K562 (cell line): ENCODE results near the gene LRRC47. TPM values are rescaled to one million over a fixed set of nuclear protein-coding genes. Genes with fewer than 3 reads are reported as not detected.

Experiments used
- ATF1 ChIP-seq, 2 experiments: fragments of 450-650 bp in 1 of 2; IDR thresholded peaks; 2 replicates each; pipeline ENCODE4 v1.6.1; 2016; ENCODE audit warnings: missing compliant biosample characterization in 1 of 2, missing genetic modification characterization in 1 of 2
- C11orf30 ChIP-seq: fragments of 450-650 bp; IDR thresholded peaks from 2 replicates; pipeline ENCODE4 v1.6.1; 2016; ENCODE audit warnings: low read depth, mild to moderate bottlenecking
- CCNT2 ChIP-seq: IDR thresholded peaks from 2 replicates; pipeline ENCODE4 v1.6.1; 2011; ENCODE audit warnings: borderline replicate concordance, low read depth, mild to moderate bottlenecking, moderate library complexity, mixed read lengths, low read length; ENCODE audit not compliant: insufficient read length; ENCODE audit errors: extremely low read depth
- CEBPB ChIP-seq: fragments of 450-650 bp; IDR thresholded peaks from 2 replicates; pipeline ENCODE4 v1.6.1; 2016; ENCODE audit warnings: missing genetic modification characterization, missing compliant biosample characterization
- CREB1 ChIP-seq, 2 experiments: sonication (generic) in 1 of 2; formaldehyde crosslinking in 1 of 2; IDR thresholded peaks; 2 replicates each; pipeline versions ENCODE4 v1.6.1 to v1.8.0; 2012 to 2022; ENCODE audit warnings: inconsistent platforms in 1 of 2, mild to moderate bottlenecking in 1 of 2, missing genetic modification reagents in 1 of 2, moderate library complexity in 1 of 2
- CTBP1 ChIP-seq: fragments of 450-650 bp; IDR thresholded peaks from 2 replicates; pipeline ENCODE4 v1.6.1; 2016; ENCODE audit warnings: borderline replicate concordance
- CTCF ChIP-seq, 3 experiments: IDR thresholded peaks in 2 of 3; conservative IDR thresholded peaks in 1 of 3; 2 replicates each; pipeline ENCODE4 v1.5.1; 2011 to 2012; ENCODE audit warnings: low read length in 3 of 3, mild to moderate bottlenecking in 3 of 3, control low read depth in 2 of 3, improper control_type of control experiment in 1 of 3, inconsistent platforms in 1 of 3, low read depth in 1 of 3, mixed read lengths in 1 of 3, moderate library complexity in 1 of 3; ENCODE audit not compliant: insufficient read depth in 2 of 3
- ELF1 ChIP-seq: fragments of 200-800 bp; sonication (Bioruptor generic); IDR thresholded peaks from 2 replicates; pipeline ENCODE4 v1.6.1; 2016; ENCODE audit warnings: missing genetic modification characterization, missing compliant biosample characterization
- ETV1 ChIP-seq: fragments of 450-650 bp; conservative IDR thresholded peaks from 2 replicates; pipeline ENCODE4 v1.6.1; 2016; ENCODE audit warnings: missing genetic modification characterization, control low read depth, low read depth, missing compliant biosample characterization
- FOXP1 ChIP-seq: sonication (generic); formaldehyde crosslinking; IDR thresholded peaks from 2 replicates; pipeline ENCODE4 v1.8.0; 2022; ENCODE audit warnings: mild to moderate bottlenecking, missing genetic modification reagents
- GATAD2A ChIP-seq: fragments of 450-650 bp; IDR thresholded peaks from 2 replicates; pipeline ENCODE4 v1.6.1; 2017
- MCM2 ChIP-seq: fragments of 450-650 bp; IDR thresholded peaks from 2 replicates; pipeline ENCODE4 v1.6.1; 2017; ENCODE audit warnings: low read depth, mild to moderate bottlenecking
- MEIS2 ChIP-seq: fragments of 450-650 bp; IDR thresholded peaks from 2 replicates; pipeline ENCODE4 v1.6.1; 2014; ENCODE audit warnings: mild to moderate bottlenecking; ENCODE audit not compliant: partially characterized antibody
- MTA1 ChIP-seq: fragments of 450-650 bp; IDR thresholded peaks from 2 replicates; pipeline ENCODE4 v1.6.1; 2017; ENCODE audit warnings: borderline replicate concordance
- RB1 ChIP-seq: fragments of 450-650 bp; IDR thresholded peaks from 2 replicates; pipeline ENCODE4 v1.6.1; 2017; ENCODE audit warnings: low read depth, mild to moderate bottlenecking
- RBM15 ChIP-seq: fragments of 200-400 bp; formaldehyde crosslinking; IDR thresholded peaks from 2 replicates; pipeline ENCODE4 v1.6.1; 2018; ENCODE audit warnings: mild to moderate bottlenecking, low read length, moderate library complexity; ENCODE audit not compliant: insufficient read depth
- SUPT5H ChIP-seq: fragments of 450-650 bp; IDR thresholded peaks from 2 replicates; pipeline ENCODE4 v1.6.1; 2016
- TFAM ChIP-seq: fragments of 250-450 bp; sonication (Bioruptor Pico); conservative IDR thresholded peaks from 2 replicates; pipeline ENCODE4 v1.5.0; 2021; ENCODE audit warnings: mild to moderate bottlenecking, moderate library complexity
- USF2 ChIP-seq: sonication (generic); formaldehyde crosslinking; IDR thresholded peaks from 2 replicates; pipeline ENCODE4 v1.5.0; 2020; ENCODE audit warnings: missing genetic modification reagents
- XRCC3 ChIP-seq: fragments of 450-650 bp; IDR thresholded peaks from 2 replicates; pipeline ENCODE4 v1.6.1; 2017; ENCODE audit warnings: mild to moderate bottlenecking, moderate library complexity
- ZBTB7A ChIP-seq: IDR thresholded peaks from 2 replicates; pipeline ENCODE4 v1.6.1; 2011; ENCODE audit warnings: low read depth, mild to moderate bottlenecking, low read length, moderate library complexity, borderline replicate concordance; ENCODE audit not compliant: control insufficient read depth
- ZNF445 ChIP-seq: fragments of 250-450 bp; sonication (Bioruptor Pico); IDR thresholded peaks from 2 replicates; pipeline ENCODE4 v1.4.0; 2020; ENCODE audit warnings: low read depth, mild to moderate bottlenecking, moderate library complexity
- ZNF717 ChIP-seq: fragments of 250-450 bp; sonication (Bioruptor Pico); IDR thresholded peaks from 2 replicates; pipeline ENCODE4 v1.5.0; 2021
- polyA plus RNA-seq, 8 experiments: library from polyadenylated mRNA; depleted of rRNA in 4 of 8; stranded (reverse) in 5 of 8; unstranded in 3 of 8; fragments of >200 nt; fragmentation: Nextera tagmentation in 2 of 8; fragmentation: Illumina TruSeq in 1 of 8; extraction: Ambion mirVana in 2 of 8; extraction: Trizol in 1 of 8; gene quantifications; 2 replicates each; pipeline versions ENCODE4 v1.2.1 to v1.2.3, GENCODE V29; 2011 to 2014; ENCODE audit warnings: inconsistent platforms in 1 of 8, missing spikeins in 1 of 8
- total RNA-seq, 7 experiments: library from RNA; depleted of rRNA in 6 of 7; stranded (reverse); fragments of >200 nt in 6 of 7; fragmentation: Illumina TruSeq in 2 of 7; extraction: Trizol in 2 of 7; gene quantifications; 2 replicates each; pipeline versions ENCODE4 v1.2.1 to v1.2.3, GENCODE V29; 2011 to 2021; ENCODE audit warnings: low replicate concordance in 1 of 7
- TF ChIP-seq, protein P1 (sequence below): fragments of 450-650 bp; IDR thresholded peaks from 2 replicates; pipeline ENCODE4 v1.6.1; 2016; ENCODE audit warnings: borderline replicate concordance

LRRC47 gene
- total and polyA plus RNA-seq, 9 of the 15 experiments (the other 6 are each of a cell fraction or from before 2014, with no cell fraction given) = 4.6 to 68.0 (median 35.9) TPM

DNA sequence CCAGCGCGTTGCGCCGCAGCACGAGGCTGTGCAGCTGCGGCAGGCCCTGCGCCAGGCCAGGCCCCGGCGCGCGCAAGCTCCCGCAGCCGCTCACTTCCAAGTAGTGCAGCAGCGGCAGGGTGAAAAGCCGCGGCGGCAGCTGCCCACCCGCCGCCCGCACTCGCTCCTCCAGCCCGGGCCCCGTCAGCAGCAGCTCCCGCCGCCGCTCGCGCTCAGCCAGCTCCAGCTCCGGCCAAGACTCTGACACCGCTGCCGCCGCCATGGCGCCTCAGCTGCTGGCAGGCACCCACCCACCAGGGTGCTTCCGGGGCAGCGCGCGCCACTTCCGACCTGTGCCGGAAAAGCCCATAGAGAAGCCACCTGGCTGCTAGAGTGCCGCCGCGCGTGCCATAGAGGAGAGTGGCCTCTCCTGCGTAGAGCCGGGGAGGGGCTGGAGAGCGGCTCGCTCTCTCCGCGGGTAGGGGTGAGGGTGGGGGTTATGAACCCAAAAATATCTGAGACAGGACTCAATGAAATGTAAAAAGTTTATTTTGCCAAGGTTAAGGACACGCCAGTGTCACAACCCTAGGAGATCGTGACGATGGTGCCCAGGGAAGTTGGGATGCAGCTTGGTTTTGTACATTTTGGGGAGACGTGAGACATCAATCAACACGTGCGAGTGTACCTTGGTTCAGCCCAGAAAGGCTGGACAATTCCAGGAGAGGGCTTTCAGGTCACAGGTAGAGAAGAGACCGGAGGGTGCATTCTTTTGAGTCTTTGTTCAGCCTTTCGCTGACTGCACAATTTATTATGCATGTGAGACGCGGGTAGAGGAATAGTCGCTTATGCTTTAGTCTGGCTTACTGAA lies at the start of gene LRRC47 (continued):
- TF ChIP-seq, protein P1, sequence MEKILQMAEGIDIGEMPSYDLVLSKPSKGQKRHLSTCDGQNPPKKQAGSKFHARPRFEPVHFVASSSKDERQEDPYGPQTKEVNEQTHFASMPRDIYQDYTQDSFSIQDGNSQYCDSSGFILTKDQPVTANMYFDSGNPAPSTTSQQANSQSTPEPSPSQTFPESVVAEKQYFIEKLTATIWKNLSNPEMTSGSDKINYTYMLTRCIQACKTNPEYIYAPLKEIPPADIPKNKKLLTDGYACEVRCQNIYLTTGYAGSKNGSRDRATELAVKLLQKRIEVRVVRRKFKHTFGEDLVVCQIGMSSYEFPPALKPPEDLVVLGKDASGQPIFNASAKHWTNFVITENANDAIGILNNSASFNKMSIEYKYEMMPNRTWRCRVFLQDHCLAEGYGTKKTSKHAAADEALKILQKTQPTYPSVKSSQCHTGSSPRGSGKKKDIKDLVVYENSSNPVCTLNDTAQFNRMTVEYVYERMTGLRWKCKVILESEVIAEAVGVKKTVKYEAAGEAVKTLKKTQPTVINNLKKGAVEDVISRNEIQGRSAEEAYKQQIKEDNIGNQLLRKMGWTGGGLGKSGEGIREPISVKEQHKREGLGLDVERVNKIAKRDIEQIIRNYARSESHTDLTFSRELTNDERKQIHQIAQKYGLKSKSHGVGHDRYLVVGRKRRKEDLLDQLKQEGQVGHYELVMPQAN = peak; percentile 83; the same call in 1 of the 2 replicates
- TF ChIP-seq ETV1 (tag) = peak; percentile 84
- peak; percentile 77 for TF ChIP-seq SUPT5H
- TF ChIP-seq ELF1 (tag) = peak; percentile 97
- peak; percentile 53; the same call in 1 of the 2 replicates for TF ChIP-seq CTBP1
- TF ChIP-seq CEBPB (tag) = no peak
- no peak for TF ChIP-seq ATF1 (CRISPR knock-in tag; IDR thresholded peaks at IDR 0.05)
- peak; percentile 91 for TF ChIP-seq ATF1 (tag; IDR thresholded peaks at IDR 0.05)
- TF ChIP-seq MEIS2 = peak; percentile 82
- TF ChIP-seq MTA1 = peak; percentile 79
- TF ChIP-seq CREB1 (IDR thresholded peaks at IDR 0.05) = peak; percentile 76
- TF ChIP-seq CREB1 (CRISPR knock-in tag; IDR thresholded peaks at IDR 0.05) = peak; percentile 68
- TF ChIP-seq XRCC3 = no peak
- TF ChIP-seq ZBTB7A = peak; percentile 74; the same call in 1 of the 2 replicates
- TF ChIP-seq RB1 = peak; percentile 93
- peak; percentile 54 for TF ChIP-seq FOXP1 (CRISPR knock-in tag)
- peak in 1 of 3 experiments; percentile 18; a peak in 1 of 6 replicates for TF ChIP-seq CTCF (IDR thresholded peaks at IDR 0.05 in 2 of 3, conservative IDR thresholded peaks at IDR 0.05 in 1 of 3; ENCODE audit: insufficient read depth in 2 of 3, low read depth in 1 of 3, low read length in 3 of 3)
- TF ChIP-seq TFAM (CRISPR knock-in tag) = no peak
- TF ChIP-seq CCNT2 = peak; percentile 62
- 0 out of 2 replicates have a peak, but pooled peaks have one; percentile 47 for TF ChIP-seq GATAD2A
- no peak for TF ChIP-seq MCM2
- no peak for TF ChIP-seq RBM15
- peak; percentile 95 for TF ChIP-seq C11orf30
- TF ChIP-seq ZNF717 (CRISPR knock-in tag) = no peak
- TF ChIP-seq ZNF445 (CRISPR knock-in tag) = no peak
- TF ChIP-seq USF2 (CRISPR knock-in tag) = peak; percentile 8; the same call in 1 of the 2 replicates
